Central memory CD8-positive, alpha-beta T cell (primary cell): ENCODE measurements around the gene DHRS7B.
"Not testable (repeated sequence)": the region's sequence is repeated elsewhere in the genome, so short reads cannot be mapped to it uniquely, and the experiment has no call there.

ENCODE experiments used
- ATAC-seq: fragments of 150-1000 bp; cut with Tn5 transposase; replicated peaks from 2 replicates; pipeline ENCODE4 v1.10.0; 2022; ENCODE audit warnings: mild to moderate bottlenecking, moderate FRiP score, moderate number of reproducible peaks; ENCODE audit not compliant: poor library complexity, severe bottlenecking; ENCODE audit errors: extremely low read depth
- DNase-seq, 2 donors: peaks; one replicate each; pipeline ENCODE4 v3.0.0; 2021; ENCODE audit warnings: low spot score in 2 of 2
- H3K27ac Mint-ChIP-seq: one replicate; pipeline ENCODE4 v1.8.0; 2022; ENCODE audit warnings: low read depth, mild to moderate bottlenecking, moderate library complexity, mixed read lengths
- H3K27me3 Mint-ChIP-seq: one replicate; pipeline ENCODE4 v1.8.0; 2022; ENCODE audit warnings: mixed read lengths
- H3K36me3 Mint-ChIP-seq: one replicate; pipeline ENCODE4 v1.8.0; 2022; ENCODE audit warnings: mild to moderate bottlenecking, moderate library complexity, mixed read lengths; ENCODE audit not compliant: insufficient read depth
- H3K4me1 Mint-ChIP-seq: one replicate; pipeline ENCODE4 v1.8.0; 2022; ENCODE audit warnings: mixed read lengths
- H3K4me3 Mint-ChIP-seq: one replicate; pipeline ENCODE4 v1.8.0; 2022; ENCODE audit warnings: mild to moderate bottlenecking, moderate library complexity, mixed read lengths
- H3K9me3 Mint-ChIP-seq: one replicate; pipeline ENCODE4 v1.8.0; 2022; ENCODE audit warnings: mixed read lengths

DHRS7B gene

DNA sequence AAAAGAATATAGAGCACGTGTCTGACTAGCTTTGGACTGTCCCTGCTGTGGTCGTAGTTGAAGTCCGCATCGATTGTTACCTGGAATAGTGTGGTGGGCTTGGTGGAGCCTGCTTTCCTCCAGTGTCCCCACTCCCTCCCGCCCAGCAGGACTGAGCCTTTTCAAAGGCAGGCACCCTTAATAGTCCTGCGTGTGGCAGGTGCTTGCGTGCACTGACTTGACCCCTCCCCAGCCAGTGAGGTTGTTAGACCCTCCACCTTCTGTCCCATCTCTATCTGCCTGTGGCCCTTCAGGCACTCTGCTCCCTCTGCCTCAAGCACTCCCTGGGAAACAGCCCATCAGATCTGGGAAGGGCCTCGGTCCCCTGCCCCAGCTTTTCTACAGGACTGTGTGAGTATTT lies 50.6 kb downstream of the DHRS7B start:
- H3K4me1 Mint-ChIP-seq: no peaks in the 10 kb centered on the region
- H3K9me3 Mint-ChIP-seq: no peaks in the 10 kb centered on the region
- no peak for DNase-seq
- no peak overlapping the region for H3K27ac Mint-ChIP-seq
- peaks cover 7% of the 10 kb centered on the region for H3K36me3 Mint-ChIP-seq
- no peak for ATAC-seq
- H3K27me3 Mint-ChIP-seq: no peaks in the 10 kb centered on the region
- no peak overlapping the region for H3K4me3 Mint-ChIP-seq

DNA sequence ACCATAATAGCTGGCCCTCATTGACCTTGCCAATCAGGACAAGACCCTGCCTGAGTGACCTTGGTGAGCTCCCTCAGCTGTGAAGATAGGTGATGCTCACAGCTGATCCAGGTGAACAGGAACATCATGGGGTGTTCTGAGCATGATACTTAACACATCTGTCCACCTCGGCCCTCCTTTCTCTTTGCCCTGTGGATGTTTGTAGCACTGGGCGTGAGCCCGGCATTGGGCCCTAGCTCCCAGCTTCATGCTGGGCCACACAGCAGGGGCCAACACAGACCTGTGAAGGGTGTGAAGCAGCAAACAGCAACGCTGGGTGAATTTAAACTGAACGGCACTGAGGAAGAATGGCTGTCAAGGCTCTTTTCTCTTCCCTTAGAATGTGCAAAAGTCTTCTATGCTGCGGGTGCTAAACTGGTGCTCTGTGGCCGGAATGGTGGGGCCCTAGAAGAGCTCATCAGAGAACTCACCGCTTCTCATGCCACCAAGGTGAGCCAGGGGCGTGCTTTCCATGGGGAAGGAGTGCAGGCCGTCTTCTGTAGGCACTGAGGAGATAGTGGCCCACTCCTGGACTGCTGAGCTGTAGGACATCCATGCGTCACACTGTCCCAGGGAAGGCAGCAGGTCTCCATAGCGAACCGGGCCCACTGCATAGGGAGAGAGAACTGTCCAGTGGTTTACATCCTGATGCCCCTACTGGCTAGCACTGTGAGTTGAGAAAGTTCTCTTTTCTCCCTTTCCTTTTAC lies 51.3 kb downstream of the DHRS7B start:
- Mint-ChIP-seq H3K27ac (no peak overlapping the region), H3K4me1 (peaks cover 2% of the 10 kb centered on the region), H3K4me3 (no peak overlapping the region), H3K9me3 (no peaks in the 10 kb centered on the region), H3K27me3 (no peaks in the 10 kb centered on the region), H3K36me3 (peaks cover 5% of the 10 kb centered on the region)
- DNase-seq (no peak), ATAC-seq (no peak)

DNA sequence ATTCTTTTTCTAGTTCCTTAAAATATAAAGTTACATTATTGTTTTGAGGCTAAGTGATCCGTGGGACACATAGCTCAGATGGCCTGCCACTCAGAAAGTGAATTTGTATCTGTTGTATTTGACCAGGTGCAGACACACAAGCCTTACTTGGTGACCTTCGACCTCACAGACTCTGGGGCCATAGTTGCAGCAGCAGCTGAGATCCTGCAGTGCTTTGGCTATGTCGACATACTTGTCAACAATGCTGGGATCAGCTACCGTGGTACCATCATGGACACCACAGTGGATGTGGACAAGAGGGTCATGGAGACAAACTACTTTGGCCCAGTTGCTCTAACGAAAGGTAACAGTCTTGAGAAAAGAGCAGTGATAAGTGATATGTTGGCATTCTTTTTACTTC lies 56.7 kb downstream of the DHRS7B start:
- no peaks in the 10 kb centered on the region for H3K27me3 Mint-ChIP-seq
- peaks cover 6% of the 10 kb centered on the region for H3K4me1 Mint-ChIP-seq
- no peaks in the 10 kb centered on the region for H3K9me3 Mint-ChIP-seq
- peaks cover 15% of the 10 kb centered on the region for H3K36me3 Mint-ChIP-seq
- H3K4me3 Mint-ChIP-seq: no peak overlapping the region
- peak overlapping the region; percentile 29 for H3K27ac Mint-ChIP-seq
- no peak for DNase-seq
- ATAC-seq: no peak

DNA sequence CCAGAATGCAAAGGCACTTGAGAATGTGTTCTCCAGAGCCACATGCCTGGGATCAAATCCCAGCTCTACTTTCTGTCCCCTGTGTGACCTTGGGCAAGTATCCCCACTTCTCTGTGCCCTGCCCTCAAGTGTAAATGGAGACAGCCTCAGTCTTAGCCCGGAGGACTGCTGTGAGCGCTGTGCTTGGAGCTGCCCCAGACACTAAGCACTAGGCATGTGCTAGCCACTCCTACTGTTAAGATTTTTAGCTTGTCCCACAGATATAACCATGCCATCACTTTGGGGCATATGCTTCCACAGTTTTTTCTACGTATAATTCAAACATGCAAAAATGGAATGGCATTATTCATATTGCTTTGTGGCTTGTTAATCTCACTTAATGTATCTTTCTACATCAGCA lies 57.8 kb downstream of the DHRS7B start:
- Mint-ChIP-seq H3K4me1 (peaks cover 6% of the 10 kb centered on the region), H3K27me3 (no peaks in the 10 kb centered on the region), H3K9me3 (no peaks in the 10 kb centered on the region), H3K4me3 (no peak overlapping the region), H3K36me3 (peaks cover 12% of the 10 kb centered on the region), H3K27ac (no peak overlapping the region)
- no peak for ATAC-seq
- DNase-seq: no peak

DNA sequence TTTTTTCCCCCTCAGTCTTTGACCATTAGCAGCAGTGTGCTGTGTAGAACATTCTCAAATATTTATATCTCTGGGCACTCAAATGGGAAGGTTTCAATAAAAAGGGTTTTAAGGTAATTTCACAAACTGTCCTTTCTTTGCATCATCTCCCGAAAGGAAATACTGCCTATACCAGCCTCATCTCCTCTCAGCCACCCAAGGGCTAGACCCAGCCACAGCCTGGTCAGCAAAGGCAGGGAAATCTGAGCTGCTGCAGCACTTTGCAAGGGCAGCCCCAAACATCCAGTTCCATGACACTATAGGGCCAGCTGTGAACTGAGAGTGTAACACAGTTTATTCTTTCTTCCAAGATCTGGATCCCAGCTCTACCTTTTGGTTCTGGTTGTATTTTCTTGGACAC lies 58.3 kb downstream of the DHRS7B start:
- Mint-ChIP-seq H3K4me3 (no peak overlapping the region), H3K27me3 (no peaks in the 10 kb centered on the region), H3K36me3 (peaks cover 12% of the 10 kb centered on the region), H3K27ac (no peak overlapping the region), H3K4me1 (peaks cover 6% of the 10 kb centered on the region), H3K9me3 (no peaks in the 10 kb centered on the region)
- ATAC-seq (no peak), DNase-seq (no peak)

DNA sequence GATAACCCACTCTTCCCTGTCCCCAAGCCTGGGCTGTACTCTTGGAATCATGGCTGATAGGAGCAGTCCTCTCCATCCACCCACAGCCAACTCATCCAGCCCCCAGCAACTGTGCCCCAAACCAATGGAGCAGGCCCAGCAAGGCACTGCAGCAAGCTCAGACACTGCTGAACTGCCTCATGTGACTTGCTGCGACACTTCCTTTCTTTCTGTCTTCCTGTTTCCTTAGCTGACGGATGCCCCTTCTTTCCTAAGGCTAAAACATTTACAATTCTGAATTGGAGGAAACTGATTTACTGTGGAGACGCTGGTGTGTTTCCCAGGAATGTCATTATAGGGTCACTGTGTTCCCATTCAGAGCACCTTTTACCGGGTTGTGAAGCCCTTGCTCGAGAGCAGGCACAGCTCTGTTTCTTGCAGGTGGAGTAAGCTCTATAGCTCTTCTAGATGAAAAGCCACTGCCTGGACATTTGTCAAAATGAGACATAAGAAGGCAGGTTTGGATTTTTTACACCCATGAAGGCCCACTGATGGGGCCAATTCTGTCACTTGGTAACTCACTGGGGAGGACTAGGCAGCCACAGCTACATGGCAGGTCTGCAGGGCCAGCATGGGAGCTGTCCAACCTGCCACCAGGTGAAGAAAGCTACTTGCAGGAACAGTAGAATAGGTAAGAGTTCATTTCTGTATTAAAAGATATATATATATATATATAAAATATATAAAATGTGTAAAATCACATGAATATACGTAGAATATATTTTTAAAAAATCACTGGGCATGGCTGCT lies 59.8 kb downstream of the DHRS7B start:
- Mint-ChIP-seq H3K4me3 (no peak overlapping the region), H3K27me3 (no peaks in the 10 kb centered on the region), H3K36me3 (peaks cover 13% of the 10 kb centered on the region), H3K4me1 (peaks cover 6% of the 10 kb centered on the region), H3K27ac (no peak overlapping the region), H3K9me3 (no peaks in the 10 kb centered on the region)
- no peak for DNase-seq
- no peak for ATAC-seq

DNA sequence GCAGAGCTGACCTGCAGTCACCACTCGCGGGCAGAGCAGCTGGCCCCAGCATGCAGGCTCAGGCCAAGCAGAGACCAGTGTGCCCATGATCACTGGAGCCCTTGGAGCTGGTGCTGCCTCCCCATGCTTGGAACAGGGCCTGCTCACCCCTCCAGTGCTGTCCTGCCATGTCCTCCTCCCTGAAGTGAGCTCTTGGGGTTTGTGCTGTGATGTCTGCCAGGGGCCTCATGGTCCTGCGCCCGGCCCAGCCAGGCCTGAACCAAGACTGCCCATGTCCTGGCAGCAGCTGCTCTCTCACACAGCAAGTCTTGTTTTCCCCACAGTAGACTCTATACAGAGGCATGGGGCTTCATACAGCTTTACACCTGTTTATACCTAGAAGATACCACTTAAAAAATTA lies 62.6 kb downstream of the DHRS7B start:
- Mint-ChIP-seq H3K4me3 (no peak overlapping the region), H3K9me3 (no peaks in the 10 kb centered on the region), H3K4me1 (no peaks in the 10 kb centered on the region), H3K36me3 (peaks cover 8% of the 10 kb centered on the region), H3K27me3 (no peaks in the 10 kb centered on the region), H3K27ac (no peak overlapping the region)
- ATAC-seq (no peak), DNase-seq (no peak)

DNA sequence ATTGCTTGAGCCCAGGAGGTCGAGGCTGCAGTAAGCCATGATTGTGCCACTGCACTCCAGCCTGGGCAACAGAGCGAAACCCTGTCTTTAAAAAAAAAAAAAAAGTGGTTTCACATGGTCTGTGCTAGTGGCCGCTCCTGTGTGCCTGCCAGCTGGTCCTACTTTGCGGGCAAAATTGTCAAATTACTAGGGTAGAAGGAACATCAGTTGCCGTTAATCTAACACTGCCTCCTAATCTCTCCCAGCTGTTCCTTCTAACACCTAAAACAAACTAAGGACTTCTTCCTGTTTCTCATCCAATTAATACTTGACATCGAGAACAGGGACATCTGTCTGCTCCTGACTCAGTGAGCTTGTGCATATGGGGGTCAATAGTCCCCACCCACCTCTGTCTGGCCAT lies 63.3 kb downstream of the DHRS7B start:
- Mint-ChIP-seq H3K4me3 (no peak overlapping the region), H3K36me3 (peaks cover 6% of the 10 kb centered on the region), H3K27me3 (no peaks in the 10 kb centered on the region), H3K4me1 (no peaks in the 10 kb centered on the region), H3K9me3 (no peaks in the 10 kb centered on the region), H3K27ac (no peak overlapping the region)
- no peak for ATAC-seq
- DNase-seq: no peak

DNA sequence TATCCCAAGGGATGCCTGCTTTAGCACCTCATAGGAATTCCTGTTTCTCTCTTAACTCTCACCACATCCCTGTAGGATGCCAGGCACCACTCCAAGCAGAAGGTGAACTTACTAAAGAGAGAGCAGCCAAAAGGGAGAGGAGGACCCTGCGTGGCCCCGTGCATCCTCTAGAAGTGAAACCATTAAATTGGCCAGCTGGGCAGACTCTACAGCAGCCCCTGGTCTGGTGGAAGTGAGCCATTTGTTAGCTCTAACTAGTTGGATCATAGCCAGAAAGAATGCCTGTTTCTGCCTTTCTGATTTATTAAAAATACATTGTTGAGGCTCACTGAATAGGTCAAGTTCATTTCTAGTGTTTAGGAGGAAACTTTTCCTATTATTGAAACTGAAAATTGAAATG lies 64.9 kb downstream of the DHRS7B start:
- Mint-ChIP-seq H3K4me3 (no peak overlapping the region), H3K36me3 (peaks cover 10% of the 10 kb centered on the region), H3K27me3 (no peaks in the 10 kb centered on the region), H3K9me3 (no peaks in the 10 kb centered on the region), H3K4me1 (no peaks in the 10 kb centered on the region), H3K27ac (no peak overlapping the region)
- DNase-seq (no peak), ATAC-seq (no peak)

DNA sequence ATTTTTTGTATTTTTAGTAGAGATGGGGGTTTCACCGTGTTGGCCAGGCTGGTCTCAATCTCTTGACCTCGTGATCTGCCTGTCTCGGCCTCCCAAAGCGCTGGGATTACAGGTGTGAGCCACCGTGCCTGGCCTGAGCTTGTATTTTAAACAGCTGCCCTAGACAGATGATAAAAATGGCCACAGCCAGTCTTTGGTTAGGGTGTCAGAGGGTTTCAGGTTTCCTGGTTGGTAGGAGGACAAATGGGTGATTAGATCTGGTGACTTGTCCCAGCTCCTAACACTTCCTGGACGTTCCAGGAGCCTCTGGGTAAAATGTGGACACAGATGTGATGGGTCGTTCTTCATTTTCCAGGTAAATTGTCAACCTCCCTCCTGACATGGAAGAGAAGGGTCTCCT lies 65.7 kb downstream of the DHRS7B start:
- peaks cover 14% of the 10 kb centered on the region for H3K36me3 Mint-ChIP-seq
- not testable (repeated sequence) for H3K4me1 Mint-ChIP-seq, H3K9me3 Mint-ChIP-seq, H3K27ac Mint-ChIP-seq, H3K4me3 Mint-ChIP-seq, DNase-seq, H3K27me3 Mint-ChIP-seq, ATAC-seq

DNA sequence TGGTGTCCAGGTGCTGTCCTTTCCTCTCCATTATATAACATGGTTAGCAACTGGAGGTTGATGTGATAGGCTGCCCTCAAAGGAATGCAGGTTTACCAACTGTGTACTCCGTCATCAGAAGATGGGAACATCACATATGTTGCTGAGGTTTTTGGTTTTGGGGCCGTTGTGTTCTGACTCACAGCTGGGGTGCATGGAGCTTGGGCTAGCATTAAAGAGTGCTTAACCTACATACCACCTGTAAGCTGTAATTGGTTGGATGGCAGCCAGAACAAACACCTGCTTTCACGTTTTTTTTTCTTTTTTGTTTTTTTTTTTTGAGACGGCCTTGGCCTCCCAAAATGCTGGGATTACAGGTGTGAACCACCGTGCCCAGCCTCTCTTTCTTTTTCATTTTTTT lies 66.3 kb downstream of the DHRS7B start:
- Mint-ChIP-seq H3K4me3 (no peak overlapping the region), H3K4me1 (no peaks in the 10 kb centered on the region), H3K27me3 (no peaks in the 10 kb centered on the region), H3K27ac (peak overlapping the region; percentile 83), H3K36me3 (peaks cover 17% of the 10 kb centered on the region), H3K9me3 (no peaks in the 10 kb centered on the region)
- no peak for DNase-seq
- no peak for ATAC-seq

DNA sequence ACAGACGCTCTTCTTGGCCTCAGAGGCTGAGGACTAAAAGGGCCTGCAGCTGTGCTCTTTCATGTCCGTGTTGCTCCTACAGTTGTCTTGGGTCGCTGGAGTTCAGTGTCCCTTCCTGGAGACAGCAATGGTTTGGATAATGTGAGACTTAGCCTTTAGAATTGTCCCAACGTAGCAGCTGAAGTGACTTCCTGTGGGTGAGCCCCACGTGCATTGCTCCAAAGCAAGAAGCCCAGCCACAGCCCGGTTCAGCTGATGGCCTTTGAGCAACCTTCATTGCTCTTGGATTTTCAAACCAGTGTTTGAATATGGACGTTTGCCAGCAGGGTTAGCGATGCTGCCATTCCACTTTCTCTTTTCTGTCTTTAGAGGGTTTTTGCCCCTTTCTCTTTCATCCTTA lies 67.5 kb downstream of the DHRS7B start:
- Mint-ChIP-seq H3K27me3 (no peaks in the 10 kb centered on the region), H3K27ac (peak overlapping the region; percentile 83), H3K4me3 (no peak overlapping the region), H3K36me3 (peaks cover 22% of the 10 kb centered on the region), H3K9me3 (no peaks in the 10 kb centered on the region), H3K4me1 (peaks cover 6% of the 10 kb centered on the region)
- ATAC-seq (no peak), DNase-seq (no peak)

DNA sequence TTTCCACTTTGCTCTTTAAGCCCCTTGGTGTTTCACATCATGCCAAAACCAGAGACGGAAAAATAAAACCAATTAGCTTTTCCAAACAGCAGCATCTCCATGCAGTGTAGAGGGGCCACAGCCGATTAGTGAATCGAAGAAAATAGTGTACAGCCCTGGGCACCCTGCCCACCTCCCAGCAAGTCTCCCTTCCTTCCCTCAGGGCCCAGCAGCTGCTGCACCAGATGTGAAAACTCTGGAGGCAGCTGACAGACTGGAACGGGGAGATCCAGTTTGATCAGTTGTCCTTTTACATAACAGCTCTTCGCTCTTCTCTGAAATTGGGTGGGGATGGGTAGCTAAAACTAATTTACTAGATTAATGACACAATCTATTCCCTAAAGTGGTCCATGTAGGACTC lies 67.9 kb downstream of the DHRS7B start:
- Mint-ChIP-seq H3K4me1 (peaks cover 6% of the 10 kb centered on the region), H3K36me3 (peaks cover 22% of the 10 kb centered on the region), H3K27me3 (no peaks in the 10 kb centered on the region), H3K9me3 (no peaks in the 10 kb centered on the region), H3K4me3 (no peak overlapping the region), H3K27ac (peak overlapping the region; percentile 39)
- ATAC-seq: no peak
- no peak for DNase-seq
